Fibroblast of lung (primary cell): ENCODE measurements around the gene EBF3. TPM values are rescaled to one million over a fixed set of nuclear protein-coding genes. Genes with fewer than 3 reads are reported as not detected.

Experiments used
- DNase-seq, 2 donors: peaks; one replicate each; pipeline versions ENCODE4 v3.0.0 to v3.0.0-alpha.2; 2010; ENCODE audit warnings: low read depth in 2 of 2
- H2AFZ ChIP-seq: 2 replicates; pipeline ENCODE4 v1.5.1; 2012; ENCODE audit warnings: low read length, control low read depth, inconsistent platforms
- H3K27ac ChIP-seq: 2 replicates; pipeline ENCODE4 v1.5.1; 2011; ENCODE audit warnings: low read length, control low read depth; ENCODE audit not compliant: insufficient read depth
- H3K27me3 ChIP-seq: 2 replicates; pipeline ENCODE4 v1.5.1; 2011; ENCODE audit warnings: mild to moderate bottlenecking, low read length; ENCODE audit not compliant: control insufficient read depth, insufficient read depth
- H3K36me3 ChIP-seq: 2 replicates; pipeline ENCODE4 v1.5.1; 2011; ENCODE audit warnings: low read length; ENCODE audit not compliant: control insufficient read depth, insufficient read depth
- H3K4me1 ChIP-seq: 2 replicates; pipeline ENCODE4 v1.5.1; 2011; ENCODE audit warnings: low read length; ENCODE audit not compliant: control insufficient read depth, insufficient read depth; ENCODE audit errors: extremely low read depth
- H3K4me2 ChIP-seq: 2 replicates; pipeline ENCODE4 v1.5.1; 2011; ENCODE audit warnings: low read length, control low read depth; ENCODE audit not compliant: insufficient read depth; ENCODE audit errors: extremely low read depth
- H3K4me3 ChIP-seq, 4 experiments: fragments of 200-600 bp in 1 of 4; sonication (generic) in 1 of 4; replicated peaks in 1 of 4; 2 replicates each; pipeline ENCODE4 v1.5.1; 2011 to 2016; ENCODE audit warnings: low read length in 4 of 4, low read depth in 3 of 4, mild to moderate bottlenecking in 3 of 4, control low read depth in 2 of 4, inconsistent platforms in 1 of 4, mixed read lengths in 1 of 4; ENCODE audit not compliant: insufficient read depth in 1 of 4; ENCODE audit errors: control extremely low read depth in 1 of 4
- H3K79me2 ChIP-seq: 2 replicates; pipeline ENCODE4 v1.5.1; 2012; ENCODE audit warnings: mild to moderate bottlenecking, low read length, inconsistent platforms; ENCODE audit not compliant: control insufficient read depth, insufficient read depth
- H3K9ac ChIP-seq: 2 replicates; pipeline ENCODE4 v1.5.1; 2011; ENCODE audit warnings: mild to moderate bottlenecking, low read length, control low read depth; ENCODE audit not compliant: insufficient read depth
- H3K9me3 ChIP-seq: 2 replicates; pipeline ENCODE4 v1.5.1; 2012; ENCODE audit warnings: low read depth, low read length; ENCODE audit not compliant: control insufficient read depth, insufficient read depth
- H4K20me1 ChIP-seq: 2 replicates; pipeline ENCODE4 v1.5.1; 2011; ENCODE audit warnings: low read length; ENCODE audit not compliant: control insufficient read depth, insufficient read depth; ENCODE audit errors: extremely low read depth
- CTCF ChIP-seq, 2 donors: IDR thresholded peaks in 1 of 2; conservative IDR thresholded peaks in 1 of 2; 1 replicate in 1 of 2; 2 replicates in 1 of 2; pipeline ENCODE4 v1.5.1; 2011 to 2012; ENCODE audit warnings: low read length in 2 of 2, control low read depth in 1 of 2, inconsistent platforms in 1 of 2, low read depth in 1 of 2, mild to moderate bottlenecking in 1 of 2
- EZH2 ChIP-seq: IDR thresholded peaks from 2 replicates; pipeline ENCODE4 v1.5.1; 2012; ENCODE audit warnings: low read length, control low read depth, mild to moderate bottlenecking; ENCODE audit errors: missing control alignments
- polyA plus RNA-seq, 2 donors: library from polyadenylated mRNA; depleted of rRNA in 1 of 2; stranded (reverse) in 1 of 2; unstranded in 1 of 2; fragments of >200 nt; gene quantifications; 2 replicates each; pipeline ENCODE4 v1.2.1, GENCODE V29; 2011 to 2012; ENCODE audit warnings: missing spikeins in 1 of 2
- total RNA-seq: library from RNA; depleted of rRNA; stranded (reverse); fragments of >200 nt; gene quantifications from 2 replicates; pipeline ENCODE4 v1.2.1, GENCODE V29; 2014

EBF3 gene
- total and polyA plus RNA-seq, 2 donors (not counting 1 experiment from before 2014, with no cell fraction given) = 0.12 to 0.17 TPM

GRCh38 chr10:129853562-129853903 lies 110.5 kb downstream of the EBF3 start:
- no peaks in the 10 kb centered on the region for H3K27me3 ChIP-seq
- no peaks in the 10 kb centered on the region for H3K9me3 ChIP-seq
- H3K27ac ChIP-seq = no peak overlapping the region
- no peak overlapping the region for H3K4me3 ChIP-seq
- no peaks in the 10 kb centered on the region for H4K20me1 ChIP-seq
- H3K79me2 ChIP-seq = no peaks in the 10 kb centered on the region
- peak in 1 of 2 donors; percentile 7 for DNase-seq
- H3K4me1 ChIP-seq = no peaks in the 10 kb centered on the region
- no peak overlapping the region for H3K4me2 ChIP-seq
- H3K9ac ChIP-seq = no peak overlapping the region
- TF ChIP-seq CTCF (conservative IDR thresholded peaks at IDR 0.05 in 1 of 2, IDR thresholded peaks at IDR 0.05 in 1 of 2; ENCODE audit: low read depth in 1 of 2, low read length in 2 of 2) = peak in 1 of 2 donors; percentile 25
- no peak for TF ChIP-seq EZH2
- no peak overlapping the region for H2AFZ ChIP-seq
- H3K36me3 ChIP-seq = no peaks in the 10 kb centered on the region

GRCh38 chr10:129852829-129853561 lies 111.1 kb downstream of the EBF3 start:
- Histone ChIP-seq H3K79me2 (no peaks in the 10 kb centered on the region), H3K9ac (no peak overlapping the region), H3K4me1 (no peaks in the 10 kb centered on the region), H3K9me3 (no peaks in the 10 kb centered on the region), H4K20me1 (no peaks in the 10 kb centered on the region), H3K4me3 (no peak overlapping the region), H3K36me3 (no peaks in the 10 kb centered on the region), H3K27me3 (no peaks in the 10 kb centered on the region), H2AFZ (no peak overlapping the region), H3K27ac (no peak overlapping the region), H3K4me2 (no peak overlapping the region)
- DNase-seq = no peak
- TF ChIP-seq EZH2 = no peak
- no peak for TF ChIP-seq CTCF (conservative IDR thresholded peaks at IDR 0.05 in 1 of 2, IDR thresholded peaks at IDR 0.05 in 1 of 2; ENCODE audit: low read depth in 1 of 2, low read length in 2 of 2)

GRCh38 chr10:129851941-129852640 lies 112.0 kb downstream of the EBF3 start:
- no peak overlapping the region for H3K27ac ChIP-seq
- no peak overlapping the region for H3K4me3 ChIP-seq
- no peak overlapping the region for H3K4me2 ChIP-seq
- H3K4me1 ChIP-seq = no peaks in the 10 kb centered on the region
- no peaks in the 10 kb centered on the region for H3K36me3 ChIP-seq
- DNase-seq = no peak
- H4K20me1 ChIP-seq = no peaks in the 10 kb centered on the region
- no peak overlapping the region for H3K9ac ChIP-seq
- no peaks in the 10 kb centered on the region for H3K79me2 ChIP-seq
- H3K9me3 ChIP-seq = no peaks in the 10 kb centered on the region
- TF ChIP-seq CTCF (conservative IDR thresholded peaks at IDR 0.05 in 1 of 2, IDR thresholded peaks at IDR 0.05 in 1 of 2; ENCODE audit: low read depth in 1 of 2, low read length in 2 of 2) = no peak
- TF ChIP-seq EZH2 = no peak
- no peaks in the 10 kb centered on the region for H3K27me3 ChIP-seq
- H2AFZ ChIP-seq = no peak overlapping the region
